GM21528 (cell line): ENCODE data around the gene PLCB4.

ENCODE experiments used
- ATAC-seq: cut with Tn5 transposase; IDR thresholded peaks from one replicate; pipeline ENCODE4 v1.9.1; 2021; ENCODE audit warnings: mild to moderate bottlenecking, moderate library complexity; ENCODE audit not compliant: unreplicated experiment, low FRiP score

PLCB4 gene

DNA sequence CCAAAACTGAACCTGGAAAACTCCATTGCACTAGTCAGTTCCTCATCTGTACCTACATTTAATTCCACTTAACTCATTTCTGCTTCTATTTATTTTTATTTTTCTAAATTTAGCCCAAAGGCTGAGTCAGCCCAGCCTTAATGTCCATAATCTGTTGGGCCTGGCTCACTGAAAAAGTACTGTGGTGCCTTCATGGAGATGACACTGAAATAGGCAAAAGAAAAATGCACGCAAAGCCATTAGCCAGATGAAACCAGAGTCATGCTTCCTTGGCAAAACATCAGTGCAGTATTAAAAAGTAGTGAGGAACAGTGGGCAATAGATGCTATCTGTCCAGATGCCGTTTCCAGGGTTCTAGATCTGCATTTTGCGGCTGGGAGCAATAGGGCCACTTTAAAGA is 14.7 kb upstream of the PLCB4 start:
- ATAC-seq = no peak

- ATAC-seq = no peak
Observed at GRCh38 chr20:9059931-9060330, 9.0 kb upstream of the PLCB4 start.

GRCh38 chr20:9061434-9061833 is 7.5 kb upstream of the PLCB4 start:
- no peak for ATAC-seq

GRCh38 chr20:9062066-9062465 is 6.8 kb upstream of the PLCB4 start:
- ATAC-seq = no peak

- no peak for ATAC-seq
Observed at GRCh38 chr20:9066191-9066590, 2.7 kb upstream of the PLCB4 start.

GRCh38 chr20:9068233-9068801 is 570 bp upstream of the PLCB4 start:
- ATAC-seq = no peak

- ATAC-seq = no peak
Observed at GRCh38 chr20:9070304-9070703, 1.4 kb downstream of the PLCB4 start.

DNA sequence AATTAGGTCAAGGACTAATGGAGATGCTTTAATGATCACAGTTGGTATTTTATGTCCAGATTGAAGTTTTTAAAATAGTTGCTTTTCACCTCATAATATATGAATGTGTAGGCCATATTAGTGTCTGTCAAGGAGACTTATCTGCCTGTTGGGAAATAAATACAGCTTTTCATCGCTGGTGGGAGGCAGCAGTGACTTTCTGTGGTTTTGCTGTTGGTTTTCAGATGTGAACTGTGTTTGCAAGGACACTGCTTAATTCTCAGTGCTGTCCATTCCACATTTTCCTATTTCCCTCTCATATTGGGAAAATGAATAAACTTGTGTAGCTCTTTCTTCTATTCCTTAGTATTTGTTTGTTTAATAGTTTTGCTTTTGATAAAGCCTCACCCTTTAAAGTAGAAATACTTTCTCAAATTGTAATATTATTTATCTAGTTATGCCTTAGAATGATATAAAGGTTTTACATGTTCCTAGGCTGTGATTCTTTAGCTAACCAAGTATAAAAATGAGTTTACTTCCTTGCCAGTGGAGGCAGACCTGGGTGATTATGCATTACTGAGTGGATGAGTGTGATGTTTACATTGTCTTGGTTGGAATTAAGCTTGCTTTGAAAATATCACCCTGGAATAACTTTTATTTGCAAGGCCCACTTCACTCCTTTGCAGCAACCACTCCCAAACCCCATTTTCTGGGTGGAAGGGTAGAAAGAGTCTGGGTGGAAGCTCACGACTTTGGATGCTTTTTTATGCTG is 3.3 kb downstream of the PLCB4 start:
- ATAC-seq = no peak

GRCh38 chr20:9072861-9073500 is 4.1 kb downstream of the PLCB4 start:
- ATAC-seq = no peak

DNA sequence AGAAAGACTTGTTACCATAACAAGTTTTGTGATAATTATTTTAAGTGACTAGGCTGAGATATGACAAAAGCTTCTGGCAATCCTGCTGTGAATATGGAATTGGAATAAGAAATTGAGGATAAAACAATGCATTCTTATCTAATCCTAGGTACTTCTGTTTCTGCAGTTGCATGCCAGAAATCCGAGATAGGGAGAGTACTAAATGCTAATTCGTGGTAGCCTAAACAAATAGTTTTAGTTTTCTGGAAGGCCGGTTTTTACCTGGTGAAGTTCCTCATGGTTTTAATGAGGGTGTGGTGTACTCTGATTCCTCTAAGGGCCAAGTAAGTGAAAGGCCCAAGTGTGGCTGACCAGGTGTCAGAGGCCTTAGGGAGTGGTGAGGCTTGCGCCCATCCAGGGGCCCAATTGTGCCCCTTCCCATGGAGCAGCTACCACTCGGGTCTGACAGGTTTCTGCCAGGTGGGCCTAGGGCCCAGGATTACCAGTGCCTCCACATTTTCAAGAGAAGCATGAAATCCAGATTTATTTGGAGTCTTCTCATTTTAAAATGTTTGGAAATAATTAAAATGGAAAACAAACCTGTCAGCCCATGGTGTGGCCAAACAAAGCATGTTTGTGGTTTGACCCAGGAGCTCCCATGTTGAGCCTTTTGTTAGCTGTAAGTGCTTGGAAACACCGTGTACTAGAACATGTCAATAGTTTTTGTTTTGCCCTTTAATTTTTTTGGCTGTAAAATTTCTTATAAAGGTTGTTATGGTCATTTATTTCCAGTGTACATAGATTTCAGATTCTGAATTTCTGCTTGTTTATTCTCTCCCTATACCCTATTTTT is 6.6 kb downstream of the PLCB4 start:
- ATAC-seq = no peak

- ATAC-seq = no peak
Observed at GRCh38 chr20:9076440-9076839, 7.6 kb downstream of the PLCB4 start.

- no peak for ATAC-seq
Observed at GRCh38 chr20:9078826-9079731, 10.2 kb downstream of the PLCB4 start.

- ATAC-seq = no peak
Observed at GRCh38 chr20:9081423-9081966, 12.6 kb downstream of the PLCB4 start.

- no peak for ATAC-seq
Observed at GRCh38 chr20:9082741-9083140, 13.9 kb downstream of the PLCB4 start.

DNA sequence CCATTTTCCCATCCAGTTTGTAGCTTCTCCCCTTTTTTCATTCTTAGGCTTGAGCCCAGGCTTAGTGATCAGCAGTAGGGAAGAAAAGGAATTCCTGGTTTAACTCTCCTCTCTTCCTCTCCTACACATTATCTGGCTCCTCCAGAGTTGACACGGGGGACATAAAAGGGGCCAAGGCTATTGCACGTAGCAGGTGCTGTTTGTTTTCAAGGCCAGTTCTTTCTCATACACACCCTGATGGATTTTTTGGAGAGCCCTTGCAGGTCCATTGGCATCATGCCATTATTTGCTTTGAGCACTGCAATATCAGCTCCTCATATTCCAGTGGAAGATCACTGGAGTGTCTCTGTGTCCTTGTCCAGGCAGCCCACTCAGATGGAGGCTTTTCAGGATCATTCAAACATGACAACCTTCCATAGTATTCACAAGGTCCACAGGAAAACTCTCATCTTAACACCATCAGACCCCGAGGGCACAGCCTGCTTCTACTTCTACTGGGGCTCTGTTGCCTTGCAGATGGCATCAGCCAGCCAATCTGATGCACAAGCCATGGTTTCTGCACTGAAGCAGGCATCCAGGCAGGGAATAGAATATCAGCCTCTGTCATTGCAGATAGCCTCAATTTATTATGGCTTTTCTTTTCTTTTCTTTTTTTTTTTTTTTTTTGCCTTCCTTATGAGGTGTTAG is 18.8 kb downstream of the PLCB4 start:
- ATAC-seq = no peak

DNA sequence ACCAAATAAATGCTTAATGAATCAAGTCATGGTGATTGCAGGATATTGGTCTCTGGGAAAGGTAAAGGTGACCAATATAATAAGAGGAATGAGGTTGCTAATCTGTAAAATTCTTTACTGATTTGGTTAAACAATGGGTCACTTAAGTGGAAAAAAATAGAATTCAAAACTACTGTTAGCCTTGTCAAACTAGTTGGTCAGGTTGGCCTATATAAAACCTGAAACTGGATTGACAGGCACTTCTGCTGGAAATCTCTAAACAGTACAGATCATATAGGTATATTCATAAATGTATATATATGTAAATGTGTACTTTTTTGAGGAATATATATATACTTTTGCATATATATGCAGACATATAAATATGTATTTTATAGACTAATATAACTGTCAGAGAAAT is 19.7 kb downstream of the PLCB4 start:
- no peak for ATAC-seq

DNA sequence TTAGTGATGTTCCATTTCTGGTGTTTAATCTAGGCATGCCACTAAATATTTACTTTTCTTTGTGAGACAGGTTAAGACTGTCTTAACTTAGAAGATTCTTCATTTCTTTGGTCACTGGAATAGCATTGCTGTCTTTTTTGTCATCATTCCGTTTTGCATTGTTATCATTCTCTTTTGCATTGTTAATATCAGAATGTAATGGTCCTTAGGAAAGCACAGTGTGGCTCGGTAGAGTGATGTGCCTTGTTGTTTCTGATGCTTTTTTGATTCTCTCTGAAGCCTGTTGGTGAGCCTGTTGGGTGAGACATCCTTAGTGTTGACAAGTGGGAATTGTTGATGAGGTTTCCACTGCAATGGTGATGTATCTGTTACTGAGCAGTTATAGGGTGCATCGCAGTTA is 23.2 kb downstream of the PLCB4 start:
- no peak for ATAC-seq

- no peak for ATAC-seq
Observed at GRCh38 chr20:9092655-9093054, 23.8 kb downstream of the PLCB4 start.

DNA sequence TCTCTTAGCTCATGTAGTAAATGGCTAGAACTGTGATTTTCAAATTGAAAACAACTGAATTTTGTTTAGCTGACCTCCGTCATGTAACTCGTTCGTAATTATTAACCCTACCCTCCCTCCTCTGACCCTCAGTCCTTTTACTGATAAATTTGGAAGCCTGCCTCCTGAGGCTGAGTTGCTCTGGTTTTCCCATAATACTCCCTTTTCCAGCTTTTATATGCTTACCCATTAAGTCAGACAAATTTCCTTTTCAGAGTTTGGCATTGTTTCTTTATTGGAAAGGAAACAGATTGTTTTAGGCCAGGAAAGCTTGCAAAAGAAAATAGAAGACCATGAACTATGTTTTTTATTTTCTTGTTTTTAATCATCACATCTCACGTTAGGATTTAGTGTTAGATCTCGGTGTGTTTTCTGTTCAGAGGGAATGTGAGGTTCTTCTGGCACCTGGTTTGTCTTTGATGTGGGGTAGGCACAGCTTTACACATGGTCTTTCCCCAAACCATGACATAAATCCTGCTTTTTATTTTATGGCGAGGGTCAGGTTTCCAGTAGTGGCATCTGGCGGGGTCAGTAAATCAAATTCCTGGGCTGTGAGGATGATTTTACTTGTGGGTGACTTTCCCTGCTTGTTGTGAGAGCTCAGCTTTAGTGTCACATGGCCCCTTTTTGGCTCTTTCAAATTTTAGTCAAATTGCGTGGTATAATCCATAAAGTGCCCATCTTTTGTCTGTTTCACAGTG is 24.5 kb downstream of the PLCB4 start:
- no peak for ATAC-seq
